ENCODE measurements around the gene MAX. TPM values are rescaled to one million over a fixed set of nuclear protein-coding genes. Genes with fewer than 3 reads are reported as not detected.

The MAX gene
- total and polyA plus RNA-seq, 9 of the 15 experiments (the other 6 are each of a cell fraction or from before 2014, with no cell fraction given): 15.4 to 96.5 (median 51.6) TPM

GRCh38 chr14:65131301-65131701 is 29.0 kb upstream of the MAX start:
- ATAC-seq (no peak), FAIRE-seq (no peak)

More at GRCh38 chr14:65131301-65131701, 29.0 kb upstream of the MAX start:
- peaks cover 0 to 6% of the 10 kb centered on the region in 2 experiments; a peak in 3 of 5 replicates for H3K4me1 ChIP-seq (replicated peaks in 1 of 2; ENCODE audit: control insufficient read depth in 2 of 2, insufficient read depth in 2 of 2, low read length in 2 of 2)
- intact Hi-C loops (cut with micrococcal nuclease) (no loop called here), in situ Hi-C loops (cut with MboI) (no loop called here)
- H3K79me2 ChIP-seq (ENCODE audit: control insufficient read depth, insufficient read depth, low read length): no peaks in the 10 kb centered on the region
- CTCF ChIA-PET (ENCODE audit: low intra/inter-chr PET ratio): no interaction called here
- no peaks in the 10 kb centered on the region for H3K9me3 ChIP-seq (replicated peaks; ENCODE audit: control insufficient read depth, insufficient read depth, low read depth, low read length)
- no peak for TF ChIP-seq CREB3L1 (IDR thresholded peaks at IDR 0.05; ENCODE audit: borderline replicate concordance, low read depth)
- no peak for TF ChIP-seq MYC (IDR thresholded peaks at IDR 0.05; ENCODE audit: low read depth, low read length)
- TF ChIP-seq MYC (CRISPR knock-in tag; IDR thresholded peaks at IDR 0.05; ENCODE audit: borderline replicate concordance, low read depth): no peak
- no peak for TF ChIP-seq MYNN (IDR thresholded peaks at IDR 0.05)
- no peak for TF ChIP-seq MYNN (CRISPR knock-in tag; IDR thresholded peaks at IDR 0.05)
- TF ChIP-seq KLF1 (tag; IDR thresholded peaks at IDR 0.05): no peak
- TF ChIP-seq TAF7 (tag; IDR thresholded peaks at IDR 0.05): no peak
- no peak for TF ChIP-seq ZNF232 (CRISPR knock-in tag; IDR thresholded peaks at IDR 0.05)
- TF ChIP-seq ZBTB1 (CRISPR knock-in tag; IDR thresholded peaks at IDR 0.05; ENCODE audit: borderline replicate concordance, low read depth): no peak
- no peak for TF ChIP-seq HBP1 (CRISPR knock-in tag; IDR thresholded peaks at IDR 0.05)
- TF ChIP-seq CBX5 (IDR thresholded peaks at IDR 0.05; ENCODE audit: borderline replicate concordance, low read depth): no peak
- no peak for TF ChIP-seq CBX2 (IDR thresholded peaks at IDR 0.05; ENCODE audit: insufficient read depth, low read length, poor library complexity, severe bottlenecking)
- TF ChIP-seq ZNF175 (CRISPR knock-in tag; IDR thresholded peaks at IDR 0.05; ENCODE audit: low read depth): no peak
- TF ChIP-seq ZBTB12 (CRISPR knock-in tag; IDR thresholded peaks at IDR 0.05): no peak
- TF ChIP-seq ZZZ3 (IDR thresholded peaks at IDR 0.05): no peak
- TF ChIP-seq CLOCK (CRISPR knock-in tag; IDR thresholded peaks at IDR 0.05; ENCODE audit: borderline replicate concordance): no peak
- no peak overlapping the region for H3K4me3 ChIP-seq
- H3K9me1 ChIP-seq (ENCODE audit: control insufficient read depth, insufficient read depth, low read length): no peaks in the 10 kb centered on the region
- H3K4me2 ChIP-seq (ENCODE audit: insufficient read depth, low read length): no peak overlapping the region
- WGBS (ENCODE audit: insufficient coverage, low coverage, missing lambda C conversion rate): 59% methylated on average over 7 of the region's 7 CpGs
- no peak overlapping the region for H3K27ac ChIP-seq (ENCODE audit: extremely low read depth, low read depth, low read length)
- no peak overlapping the region for H2AFZ ChIP-seq (ENCODE audit: low read depth, low read length)
- no peak for DNase-seq (ENCODE audit: extremely low read depth in 1 of 4, low spot score in 3 of 4)
- H4K20me1 ChIP-seq (replicated peaks; ENCODE audit: control insufficient read depth, insufficient read depth, low read length): no peaks in the 10 kb centered on the region
- no TSS peak for BruUV-seq (replicated peaks)
- no peaks in the 10 kb centered on the region for H3K27me3 ChIP-seq (ENCODE audit: control insufficient read depth in 2 of 2, insufficient read depth in 2 of 2, low read length in 2 of 2)
- POLR2A ChIA-PET: no interaction called here
- no peaks in the 10 kb centered on the region for H3K36me3 ChIP-seq (ENCODE audit: control insufficient read depth, insufficient read depth, low read length)
- H3K9ac ChIP-seq (ENCODE audit: insufficient read depth in 1 of 2, low read depth in 2 of 2, low read length in 2 of 2): no peak overlapping the region

All from K562 (cell line).